ENCODE results near the gene HSD17B1.
"Not testable (repeated sequence)": the region's sequence is repeated elsewhere in the genome, so short reads cannot be mapped to it uniquely, and the experiment has no call there.

The HSD17B1 gene

DNA sequence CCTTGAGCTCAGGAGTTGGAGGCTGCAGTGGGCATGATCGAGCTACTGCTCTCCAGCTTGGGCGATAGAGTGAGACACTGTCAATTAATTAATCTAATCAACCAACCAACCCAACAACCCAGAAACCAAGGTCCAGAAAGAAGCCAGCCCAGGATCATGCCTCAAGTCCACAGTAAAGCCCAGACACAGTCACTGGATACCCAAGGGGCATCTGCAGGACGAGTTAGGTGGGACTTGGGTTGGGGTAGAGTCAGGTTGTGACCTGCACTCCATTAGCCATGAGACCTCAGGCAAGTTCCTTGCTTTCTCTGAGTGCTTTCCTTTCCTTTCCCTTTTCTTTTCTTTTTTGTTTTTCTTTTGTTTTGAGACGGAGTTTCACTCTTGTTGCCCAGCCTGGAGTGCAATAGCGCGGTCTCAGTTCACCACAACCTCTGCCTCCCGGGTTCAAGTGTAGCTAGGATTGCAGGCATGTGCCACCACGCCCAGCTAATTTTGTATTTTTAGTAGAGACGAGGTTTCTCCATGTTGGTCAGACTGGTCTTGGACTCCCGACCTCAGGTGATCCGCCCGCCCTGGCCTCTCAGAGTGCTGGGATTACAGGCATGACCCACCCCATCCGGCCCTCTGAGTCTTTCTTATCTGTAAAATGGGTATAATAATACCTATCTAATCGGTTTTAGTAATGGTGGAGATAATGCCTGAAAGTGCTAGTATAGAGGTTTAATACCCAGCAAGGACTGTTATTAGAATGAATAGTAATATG is 3.5 kb upstream of the HSD17B1 start:
- Histone ChIP-seq H3K4me1 (ENCODE audit: control extremely low read depth in 1 of 4, control insufficient read depth in 4 of 4, insufficient read depth in 4 of 4, low read length in 3 of 4) (peaks cover 0 to 15% (median 11%) of the 10 kb centered on the region in 4 experiments), H3K27me3 (replicated peaks in 2 of 5; ENCODE audit: control insufficient read depth in 4 of 5, insufficient read depth in 5 of 5, low read length in 4 of 5) (no peaks in the 10 kb centered on the region), H3K36me3 (ENCODE audit: control insufficient read depth in 4 of 4, insufficient read depth in 4 of 4, low read length in 3 of 4) (peaks cover 0 to 7% (median 2%) of the 10 kb centered on the region in 4 experiments), H3K27ac (ENCODE audit: insufficient read depth in 1 of 2, low read depth in 1 of 2, low read length in 2 of 2, poor library complexity in 1 of 2, severe bottlenecking in 2 of 2) (no peak overlapping the region), H3K9me3 (ENCODE audit: control extremely low read depth in 1 of 5, control insufficient read depth in 4 of 5, insufficient read depth in 2 of 5, low read depth in 1 of 5, low read length in 4 of 5) (no peaks in the 10 kb centered on the region), H3K4me3 (ENCODE audit: control insufficient read depth in 1 of 7, extremely low read depth in 1 of 7, insufficient read depth in 4 of 7, low read depth in 2 of 7, low read length in 6 of 7) (peak overlapping the region in 2 of 7 experiments; percentile 60 to 68)
- ChIA-PET CTCF (interaction anchor here (1.1 to 2.8 kb wide), 4 partner anchors 11 to 29 kb away, joined by 3 to 11 read pairs (median 6); partner anchors contain the start of gene NAGLU), POLR2A (no interaction called here)
- 90% methylated on average over 9 of the region's 14 CpGs for WGBS (ENCODE audit: insufficient coverage)
- DNase-seq = no peak

DNA sequence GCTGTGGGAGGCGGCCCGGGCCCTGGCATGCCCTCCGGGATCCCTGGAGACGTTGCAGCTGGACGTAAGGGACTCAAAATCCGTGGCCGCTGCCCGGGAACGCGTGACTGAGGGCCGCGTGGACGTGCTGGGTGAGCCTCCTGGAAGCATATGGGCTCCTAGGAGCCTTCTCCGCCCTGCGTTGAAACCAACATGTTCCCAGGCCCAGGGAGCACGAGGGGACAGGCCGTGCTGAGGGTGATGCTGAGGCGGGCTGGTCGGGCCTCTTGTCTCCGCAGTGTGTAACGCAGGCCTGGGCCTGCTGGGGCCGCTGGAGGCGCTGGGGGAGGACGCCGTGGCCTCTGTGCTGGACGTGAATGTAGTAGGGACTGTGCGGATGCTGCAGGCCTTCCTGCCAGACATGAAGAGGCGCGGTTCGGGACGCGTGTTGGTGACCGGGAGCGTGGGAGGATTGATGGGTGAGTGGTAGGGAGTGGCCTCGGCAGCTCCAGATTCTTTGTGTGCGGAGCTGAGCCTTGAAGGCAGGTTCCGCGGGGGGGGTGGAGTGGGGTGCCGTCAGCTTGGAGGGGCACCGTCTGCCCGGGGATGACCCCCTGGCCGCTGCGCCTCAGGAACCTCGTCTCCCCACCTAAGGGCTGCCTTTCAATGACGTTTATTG is 567 bp downstream of the HSD17B1 start:
- ChIA-PET CTCF (interaction anchor here (1.2 to 1.3 kb wide), 2 partner anchors 8 to 12 kb away, joined by 3 read pairs; no protein-coding TSS in a partner anchor), POLR2A (no interaction called here)
- H3K36me3 ChIP-seq (ENCODE audit: control insufficient read depth in 4 of 4, insufficient read depth in 4 of 4, low read length in 3 of 4) = peaks cover 0 to 1% (median 0%) of the 10 kb centered on the region in 4 experiments
- H3K4me1 ChIP-seq (ENCODE audit: control extremely low read depth in 1 of 4, control insufficient read depth in 4 of 4, insufficient read depth in 4 of 4, low read length in 3 of 4) = peaks cover 3 to 24% (median 17%) of the 10 kb centered on the region in 4 experiments
- no peak overlapping the region for H3K4me3 ChIP-seq (ENCODE audit: control insufficient read depth in 1 of 7, extremely low read depth in 1 of 7, insufficient read depth in 4 of 7, low read depth in 2 of 7, low read length in 6 of 7)
- DNase-seq = no peak
- H3K9me3 ChIP-seq (ENCODE audit: control extremely low read depth in 1 of 5, control insufficient read depth in 4 of 5, insufficient read depth in 2 of 5, low read depth in 1 of 5, low read length in 4 of 5) = no peaks in the 10 kb centered on the region
- WGBS (ENCODE audit: insufficient coverage) = 95% methylated on average over 40 of the region's 45 CpGs
- H3K27ac ChIP-seq (ENCODE audit: insufficient read depth in 1 of 2, low read depth in 1 of 2, low read length in 2 of 2, poor library complexity in 1 of 2, severe bottlenecking in 2 of 2) = peak overlapping the region in 1 of 2 experiments; percentile 92
- H3K27me3 ChIP-seq (replicated peaks in 2 of 5; ENCODE audit: control insufficient read depth in 4 of 5, insufficient read depth in 5 of 5, low read length in 4 of 5) = no peaks in the 10 kb centered on the region

DNA sequence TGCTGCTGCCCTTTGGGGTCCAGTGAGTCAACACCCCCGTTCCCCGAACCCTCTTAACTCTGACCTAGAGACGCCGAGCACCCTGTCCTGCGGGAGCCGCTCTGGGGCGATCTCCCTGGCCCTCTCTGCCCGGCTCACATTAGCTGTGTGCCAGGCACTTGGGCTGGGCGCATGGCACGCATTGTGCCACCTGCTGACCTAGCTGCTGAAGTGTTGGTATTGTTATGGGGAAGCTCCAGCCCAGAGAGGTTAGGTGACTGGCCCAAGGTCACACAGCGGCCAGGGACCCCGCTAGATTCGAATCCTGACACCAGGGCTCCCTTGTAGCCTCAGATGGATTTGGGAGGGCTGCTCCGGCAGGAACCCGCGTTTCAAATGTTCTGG is 1.1 kb downstream of the HSD17B1 start:
- peak overlapping the region in 1 of 2 experiments; percentile 92 for H3K27ac ChIP-seq (ENCODE audit: insufficient read depth in 1 of 2, low read depth in 1 of 2, low read length in 2 of 2, poor library complexity in 1 of 2, severe bottlenecking in 2 of 2)
- peak overlapping the region; percentile 63 to 95 (median 88) for H3K4me3 ChIP-seq (ENCODE audit: control insufficient read depth in 1 of 7, extremely low read depth in 1 of 7, insufficient read depth in 4 of 7, low read depth in 2 of 7, low read length in 6 of 7)

DNA sequence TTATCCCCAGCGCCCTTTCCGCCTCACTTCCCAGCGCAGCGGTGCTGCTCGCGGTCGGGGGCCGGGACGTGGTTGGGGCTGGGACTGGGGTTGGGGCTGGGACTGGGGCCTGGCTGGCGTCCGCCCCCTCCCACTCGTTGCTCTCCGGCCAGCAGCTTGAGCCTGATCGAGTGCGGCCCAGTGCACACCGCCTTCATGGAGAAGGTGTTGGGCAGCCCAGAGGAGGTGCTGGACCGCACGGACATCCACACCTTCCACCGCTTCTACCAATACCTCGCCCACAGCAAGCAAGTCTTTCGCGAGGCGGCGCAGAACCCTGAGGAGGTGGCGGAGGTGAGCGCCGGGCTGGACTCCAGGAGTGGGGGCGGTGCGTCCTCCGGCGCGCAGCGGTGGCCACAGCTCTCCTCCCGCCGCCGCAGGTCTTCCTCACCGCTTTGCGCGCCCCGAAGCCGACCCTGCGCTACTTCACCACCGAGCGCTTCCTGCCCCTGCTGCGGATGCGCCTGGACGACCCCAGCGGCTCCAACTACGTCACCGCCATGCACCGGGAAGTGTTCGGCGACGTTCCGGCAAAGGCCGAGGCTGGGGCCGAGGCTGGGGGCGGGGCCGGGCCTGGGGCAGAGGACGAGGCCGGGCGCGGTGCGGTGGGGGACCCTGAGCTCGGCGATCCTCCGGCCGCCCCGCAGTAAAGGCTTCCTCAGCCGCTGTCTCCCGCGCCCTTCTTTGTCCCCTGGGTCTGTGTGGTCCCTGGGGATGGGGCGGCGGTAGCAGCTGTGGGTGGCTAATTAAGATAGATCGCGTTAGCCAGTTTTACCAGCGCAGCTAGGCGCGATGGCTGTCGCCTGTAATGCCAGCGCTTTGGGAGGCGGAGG is 1.8 kb downstream of the HSD17B1 start:
- WGBS (ENCODE audit: insufficient coverage) = 0% methylated on average over 53 of the region's 82 CpGs
- H3K9me3 ChIP-seq (ENCODE audit: control extremely low read depth in 1 of 5, control insufficient read depth in 4 of 5, insufficient read depth in 2 of 5, low read depth in 1 of 5, low read length in 4 of 5) = no peaks in the 10 kb centered on the region
- peaks cover 3 to 19% (median 14%) of the 10 kb centered on the region in 4 experiments for H3K4me1 ChIP-seq (ENCODE audit: control extremely low read depth in 1 of 4, control insufficient read depth in 4 of 4, insufficient read depth in 4 of 4, low read length in 3 of 4)
- H3K27me3 ChIP-seq (replicated peaks in 2 of 5; ENCODE audit: control insufficient read depth in 4 of 5, insufficient read depth in 5 of 5, low read length in 4 of 5) = no peaks in the 10 kb centered on the region
- peaks cover 0 to 1% (median 0%) of the 10 kb centered on the region in 4 experiments for H3K36me3 ChIP-seq (ENCODE audit: control insufficient read depth in 4 of 4, insufficient read depth in 4 of 4, low read length in 3 of 4)
- peak; percentile 85 to 94 (median 92) for DNase-seq
- ChIA-PET POLR2A (interaction anchor here (0.7 to 1.4 kb wide), 4 partner anchors 12 to 55 kb away, joined by 3 to 6 read pairs (median 4); partner anchors contain the start of genes MLX, RETREG3 and TUBG1), CTCF (interaction anchor here (0.5 to 1.3 kb wide), 4 partner anchors 9 to 610 kb away, joined by 3 to 5 read pairs (median 4); no protein-coding TSS in a partner anchor)
- peak overlapping the region; percentile 87 to 92 for H3K27ac ChIP-seq (ENCODE audit: insufficient read depth in 1 of 2, low read depth in 1 of 2, low read length in 2 of 2, poor library complexity in 1 of 2, severe bottlenecking in 2 of 2)
- peak overlapping the region; percentile 63 to 95 (median 88) for H3K4me3 ChIP-seq (ENCODE audit: control insufficient read depth in 1 of 7, extremely low read depth in 1 of 7, insufficient read depth in 4 of 7, low read depth in 2 of 7, low read length in 6 of 7)

More for the DNA sequence above, 1.1 kb downstream of the HSD17B1 start:
- POLR2A ChIA-PET = interaction anchor here (0.7 to 1.4 kb wide), 3 partner anchors 13 to 56 kb away, joined by 3 to 6 read pairs (median 4); partner anchors contain the start of genes MLX, RETREG3 and TUBG1
- Histone ChIP-seq H3K9me3 (ENCODE audit: control extremely low read depth in 1 of 5, control insufficient read depth in 4 of 5, insufficient read depth in 2 of 5, low read depth in 1 of 5, low read length in 4 of 5) (no peaks in the 10 kb centered on the region), H3K36me3 (ENCODE audit: control insufficient read depth in 4 of 4, insufficient read depth in 4 of 4, low read length in 3 of 4) (peaks cover 0 to 1% (median 0%) of the 10 kb centered on the region in 4 experiments), H3K27me3 (replicated peaks in 2 of 5; ENCODE audit: control insufficient read depth in 4 of 5, insufficient read depth in 5 of 5, low read length in 4 of 5) (no peaks in the 10 kb centered on the region), H3K4me1 (ENCODE audit: control extremely low read depth in 1 of 4, control insufficient read depth in 4 of 4, insufficient read depth in 4 of 4, low read length in 3 of 4) (peaks cover 3 to 20% (median 15%) of the 10 kb centered on the region in 4 experiments)
- WGBS (ENCODE audit: insufficient coverage) = 91% methylated on average over 12 of the region's 16 CpGs
- CTCF ChIA-PET = interaction anchor here (0.6 to 1.3 kb wide), 3 partner anchors 9 to 546 kb away, joined by 3 to 5 read pairs (median 3); no protein-coding TSS in a partner anchor
- peak in 1 of 3 donors; percentile 21 for DNase-seq

DNA sequence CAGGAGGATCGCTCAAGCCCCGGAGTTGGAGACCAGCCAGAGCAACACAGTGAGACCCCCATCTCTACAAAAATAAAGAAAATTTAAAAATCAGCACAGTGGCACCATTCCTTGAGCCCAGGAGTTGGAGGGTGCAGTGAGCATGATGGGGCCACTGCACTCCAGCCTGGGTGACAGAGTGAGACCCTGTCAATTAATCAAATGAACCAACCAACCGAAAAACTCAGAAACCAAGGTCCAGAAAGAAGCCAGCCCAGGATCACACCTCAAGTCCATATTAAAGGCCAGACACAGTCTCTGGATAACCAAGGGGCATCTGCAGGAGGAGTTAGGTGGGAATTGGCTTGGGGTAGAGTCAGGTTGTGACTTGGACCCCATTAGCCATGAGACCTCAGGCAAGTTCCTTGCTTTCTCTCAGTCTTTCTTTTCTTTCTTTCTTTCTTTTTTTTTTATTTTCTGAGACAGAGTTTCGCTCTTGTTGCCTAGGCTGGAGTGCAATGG is 2.4 kb downstream of the HSD17B1 start:
- H3K36me3 ChIP-seq (ENCODE audit: control insufficient read depth in 4 of 4, insufficient read depth in 4 of 4, low read length in 3 of 4) = peaks cover 0 to 1% (median 0%) of the 10 kb centered on the region in 4 experiments
- H3K27me3 ChIP-seq (replicated peaks in 2 of 5; ENCODE audit: control insufficient read depth in 4 of 5, insufficient read depth in 5 of 5, low read length in 4 of 5) = no peaks in the 10 kb centered on the region
- POLR2A ChIA-PET = interaction anchor here (0.7 to 1.4 kb wide), 3 partner anchors 11 to 53 kb away, joined by 3 to 6 read pairs (median 4); partner anchors contain the start of gene MLX
- CTCF ChIA-PET = interaction anchor here (0.5 kb wide), 1 partner anchor 610 kb away, joined by 4 read pairs; no protein-coding TSS in a partner anchor
- no peak for DNase-seq
- peaks cover 3 to 19% (median 14%) of the 10 kb centered on the region in 4 experiments for H3K4me1 ChIP-seq (ENCODE audit: control extremely low read depth in 1 of 4, control insufficient read depth in 4 of 4, insufficient read depth in 4 of 4, low read length in 3 of 4)
- WGBS (ENCODE audit: insufficient coverage) = 30% methylated on average over 3 of the region's 4 CpGs
- peak overlapping the region; percentile 63 to 95 (median 88) for H3K4me3 ChIP-seq (ENCODE audit: control insufficient read depth in 1 of 7, extremely low read depth in 1 of 7, insufficient read depth in 4 of 7, low read depth in 2 of 7, low read length in 6 of 7)
- H3K27ac ChIP-seq (ENCODE audit: insufficient read depth in 1 of 2, low read depth in 1 of 2, low read length in 2 of 2, poor library complexity in 1 of 2, severe bottlenecking in 2 of 2) = peak overlapping the region; percentile 87 to 92
- no peaks in the 10 kb centered on the region for H3K9me3 ChIP-seq (ENCODE audit: control extremely low read depth in 1 of 5, control insufficient read depth in 4 of 5, insufficient read depth in 2 of 5, low read depth in 1 of 5, low read length in 4 of 5)

DNA sequence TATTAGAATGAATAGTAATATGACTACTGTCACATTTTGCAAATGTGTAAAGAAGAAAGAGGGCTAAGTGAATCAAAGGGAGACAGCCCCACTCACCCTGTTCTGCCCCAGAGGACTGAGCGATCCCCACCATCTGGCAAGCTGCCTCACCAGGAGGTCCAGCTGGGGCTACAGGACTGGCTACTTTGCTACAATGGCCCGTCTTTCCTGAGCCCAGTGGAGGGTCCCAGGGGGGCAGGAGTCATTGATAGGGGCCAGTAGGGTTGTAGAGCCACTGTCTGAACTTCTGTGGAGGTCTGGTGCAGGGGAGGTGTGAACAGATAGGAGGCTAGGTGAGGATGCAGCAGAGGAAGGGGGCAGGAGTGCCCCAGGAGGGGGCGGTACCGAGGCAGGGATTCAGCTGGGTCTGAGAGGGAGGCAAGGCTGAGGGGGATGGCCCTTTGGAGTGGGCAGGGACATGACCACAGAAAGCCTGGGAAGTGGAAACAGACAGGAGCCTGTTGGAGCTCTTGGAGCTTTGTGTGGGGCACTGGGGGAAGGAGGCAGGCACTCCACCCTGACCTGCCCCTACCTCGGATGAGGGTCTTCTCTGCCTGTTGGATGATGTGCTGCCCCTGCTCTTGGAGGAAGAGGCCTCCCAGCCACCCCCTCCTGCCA is 3.4 kb downstream of the HSD17B1 start:
- H3K27me3 ChIP-seq (replicated peaks in 2 of 5; ENCODE audit: control insufficient read depth in 4 of 5, insufficient read depth in 5 of 5, low read length in 4 of 5); H3K36me3 ChIP-seq (ENCODE audit: control insufficient read depth in 4 of 4, insufficient read depth in 4 of 4, low read length in 3 of 4); CTCF ChIA-PET; H3K4me3 ChIP-seq (ENCODE audit: control insufficient read depth in 1 of 7, extremely low read depth in 1 of 7, insufficient read depth in 4 of 7, low read depth in 2 of 7, low read length in 6 of 7); H3K27ac ChIP-seq (ENCODE audit: insufficient read depth in 1 of 2, low read depth in 1 of 2, low read length in 2 of 2, poor library complexity in 1 of 2, severe bottlenecking in 2 of 2); H3K9me3 ChIP-seq (ENCODE audit: control extremely low read depth in 1 of 5, control insufficient read depth in 4 of 5, insufficient read depth in 2 of 5, low read depth in 1 of 5, low read length in 4 of 5); POLR2A ChIA-PET; DNase-seq: not testable (repeated sequence)
- H3K4me1 ChIP-seq (ENCODE audit: control extremely low read depth in 1 of 4, control insufficient read depth in 4 of 4, insufficient read depth in 4 of 4, low read length in 3 of 4) = peaks cover 3 to 22% (median 15%) of the 10 kb centered on the region in 4 experiments
- WGBS (ENCODE audit: insufficient coverage) = 95% methylated on average over 3 of the region's 5 CpGs
